H1 (cell line): ENCODE measurements around the gene METTL25B. TPM values are rescaled to one million over a fixed set of nuclear protein-coding genes. Genes with fewer than 3 reads are reported as not detected.
A peak's percentile ranks its signal among the peaks of the same experiment; 100 is the strongest.

Experiments
- CTCF ChIA-PET: fragments of 300-600 bp; sonication (Branson Sonifier 250); formaldehyde crosslinking; loops from one replicate; lab custom pipeline; 2021; ENCODE audit not compliant: partially characterized antibody; lab: Charles Lee
- POLR2A ChIA-PET: fragments of 300-600 bp; sonication (Branson Sonifier 250); formaldehyde crosslinking; loops from one replicate; lab custom pipeline; 2021; ENCODE audit warnings: inconsistent platforms; ENCODE audit not compliant: partially characterized antibody; lab: Charles Lee
- DNase-seq, 2 experiments: peaks; one replicate each; pipeline versions ENCODE4 v3.0.0 to v3.0.0-alpha.2; 2010 to 2022; ENCODE audit warnings: low spot score in 2 of 2, low read depth in 1 of 2, mixed read lengths in 1 of 2
- FAIRE-seq: peaks from 2 replicates; lab custom pipeline; 2011; peaks lifted over from hg19 to GRCh38; lab: Jason Lieb, UNC
- H2AFZ ChIP-seq: 2 replicates; pipeline ENCODE4 v1.8.1; 2012; ENCODE audit warnings: low read length, inconsistent platforms
- H2AK5ac ChIP-seq: 2 replicates; pipeline ENCODE4 v1.6.1; 2013; ENCODE audit warnings: low read depth, low read length
- H2BK120ac ChIP-seq: replicated peaks from 2 replicates; pipeline ENCODE3; 2013; ENCODE audit warnings: low read depth, low read length, inconsistent platforms
- H2BK12ac ChIP-seq: 2 replicates; pipeline ENCODE4 v1.6.1; 2013; ENCODE audit warnings: low read depth, low read length
- H2BK15ac ChIP-seq: 2 replicates; pipeline ENCODE4 v1.6.1; 2013; ENCODE audit warnings: low read length
- H2BK20ac ChIP-seq: 2 replicates; pipeline ENCODE4 v1.6.1; 2013; ENCODE audit warnings: low read length
- H2BK5ac ChIP-seq: 2 replicates; pipeline ENCODE4 v1.6.1; 2013; ENCODE audit warnings: low read depth, low read length
- H3K14ac ChIP-seq: 2 replicates; pipeline ENCODE4 v1.6.1; 2013; ENCODE audit warnings: inconsistent platforms; ENCODE audit not compliant: insufficient read length
- H3K18ac ChIP-seq: 2 replicates; pipeline ENCODE4 v1.6.1; 2013; ENCODE audit warnings: low read length; ENCODE audit errors: extremely low read depth
- H3K23ac ChIP-seq: 2 replicates; pipeline ENCODE4 v1.6.1; 2013; ENCODE audit warnings: inconsistent platforms; ENCODE audit not compliant: insufficient read length
- H3K23me2 ChIP-seq: 2 replicates; pipeline ENCODE4 v1.6.1; 2013; ENCODE audit warnings: low read depth, low read length
- H3K27ac ChIP-seq: 2 replicates; pipeline ENCODE4 v1.6.1; 2011; ENCODE audit warnings: low read depth, low read length, inconsistent platforms
- H3K27me3 ChIP-seq, 4 experiments: replicated peaks in 1 of 4; 1 replicate in 1 of 4; 2 replicates in 3 of 4; pipeline versions ENCODE4 v1.6.1 to v1.8.1; 2011 to 2013; ENCODE audit warnings: low read length in 3 of 4, mild to moderate bottlenecking in 3 of 4, inconsistent platforms in 2 of 4, mixed read lengths in 2 of 4, moderate library complexity in 1 of 4; ENCODE audit not compliant: control insufficient read depth in 3 of 4, insufficient read depth in 3 of 4; ENCODE audit errors: extremely low read depth in 1 of 4
- H3K36me3 ChIP-seq, 4 experiments: 2 replicates each; pipeline versions ENCODE4 v1.6.1 to v1.8.1; 2011 to 2013; ENCODE audit warnings: mild to moderate bottlenecking in 4 of 4, low read length in 3 of 4, moderate library complexity in 2 of 4, control low read depth in 1 of 4, inconsistent platforms in 1 of 4; ENCODE audit not compliant: insufficient read depth in 4 of 4, control insufficient read depth in 2 of 4
- H3K4ac ChIP-seq: replicated peaks from 2 replicates; pipeline ENCODE3; 2013; ENCODE audit warnings: low read length, low read depth, mixed read lengths, inconsistent platforms; ENCODE audit not compliant: insufficient read length
- H3K4me1 ChIP-seq, 4 experiments: replicated peaks in 1 of 4; 1 replicate in 1 of 4; 2 replicates in 3 of 4; pipeline versions ENCODE4 v1.6.1 to v1.8.1; 2011 to 2013; ENCODE audit warnings: low read length in 3 of 4, inconsistent platforms in 2 of 4, mixed read lengths in 1 of 4; ENCODE audit not compliant: insufficient read depth in 4 of 4, control insufficient read depth in 3 of 4
- H3K4me2 ChIP-seq, 2 experiments: 2 replicates each; pipeline versions ENCODE4 v1.6.1 to v1.8.1; 2011 to 2013; ENCODE audit warnings: low read depth in 2 of 2, low read length in 2 of 2, control low read depth in 1 of 2, inconsistent platforms in 1 of 2, mild to moderate bottlenecking in 1 of 2; ENCODE audit not compliant: insufficient read depth in 1 of 2
- H3K4me3 ChIP-seq, 4 experiments: fragments of 200-600, 300-600 bp in 1 of 4; sonication (generic), shearing (Covaris generic), sonication (Bioruptor Twin) in 1 of 4; 2 replicates each; pipeline versions ENCODE4 v1.5.1 to v1.8.1; 2011 to 2016; ENCODE audit warnings: low read length in 4 of 4, low read depth in 3 of 4, control low read depth in 2 of 4, inconsistent platforms in 2 of 4, mild to moderate bottlenecking in 2 of 4, mixed read lengths in 1 of 4, moderate library complexity in 1 of 4; ENCODE audit not compliant: insufficient read depth in 2 of 4; ENCODE audit errors: extremely low read depth in 1 of 4
- H3K56ac ChIP-seq: replicated peaks from 2 replicates; pipeline ENCODE3; 2013; ENCODE audit warnings: low read depth, mild to moderate bottlenecking, mixed read lengths, low read length, inconsistent platforms; ENCODE audit not compliant: insufficient read length
- H3K79me1 ChIP-seq: 2 replicates; pipeline ENCODE4 v1.6.1; 2013; ENCODE audit warnings: low read depth, low read length, control low read depth
- H3K79me2 ChIP-seq, 2 experiments: 2 replicates each; pipeline versions ENCODE4 v1.6.1 to v1.8.1; 2012 to 2013; ENCODE audit warnings: low read length in 2 of 2, mild to moderate bottlenecking in 2 of 2, inconsistent platforms in 1 of 2; ENCODE audit not compliant: insufficient read depth in 2 of 2, control insufficient read depth in 1 of 2
- H3K9ac ChIP-seq, 4 experiments: replicated peaks in 1 of 4; 1 replicate in 1 of 4; 2 replicates in 3 of 4; pipeline versions ENCODE4 v1.6.1 to v1.8.1; 2011 to 2013; ENCODE audit warnings: low read depth in 3 of 4, low read length in 3 of 4, control low read depth in 2 of 4, mild to moderate bottlenecking in 2 of 4, moderate library complexity in 2 of 4, inconsistent platforms in 1 of 4; ENCODE audit errors: extremely low read depth in 1 of 4
- H3K9me3 ChIP-seq, 2 experiments: 2 replicates each; pipeline versions ENCODE4 v1.6.1 to v1.8.1; 2012 to 2013; ENCODE audit warnings: mild to moderate bottlenecking in 2 of 2, moderate library complexity in 2 of 2, control low read depth in 1 of 2, inconsistent platforms in 1 of 2, low read depth in 1 of 2, low read length in 1 of 2, mixed read lengths in 1 of 2; ENCODE audit not compliant: insufficient read depth in 2 of 2
- H4K20me1 ChIP-seq, 2 experiments: replicated peaks in 1 of 2; 2 replicates each; pipeline versions ENCODE3 to v1.8.1; 2011 to 2013; ENCODE audit warnings: inconsistent platforms in 2 of 2, low read length in 2 of 2, mild to moderate bottlenecking in 1 of 2; ENCODE audit not compliant: insufficient read depth in 2 of 2, control insufficient read depth in 1 of 2
- H4K5ac ChIP-seq: 2 replicates; pipeline ENCODE4 v1.6.1; 2013; ENCODE audit warnings: low read length, low read depth, mixed read lengths, inconsistent platforms; ENCODE audit not compliant: insufficient read length
- H4K8ac ChIP-seq: 2 replicates; pipeline ENCODE4 v1.8.0; 2013; ENCODE audit warnings: mild to moderate bottlenecking, moderate library complexity, low read length, inconsistent platforms; ENCODE audit not compliant: insufficient read depth; ENCODE audit errors: extremely low read depth
- H4K91ac ChIP-seq: replicated peaks from 2 replicates; pipeline ENCODE3; 2013; ENCODE audit warnings: low read length, mixed read lengths, inconsistent platforms; ENCODE audit not compliant: insufficient read length
- CBX8 ChIP-seq: fragments of 300-800, 300-1000 bp; sonication (generic); IDR thresholded peaks from 2 replicates; pipeline ENCODE4 v1.7.1; 2016; ENCODE audit warnings: low read depth, low read length, borderline replicate concordance
- KDM4A ChIP-seq: IDR thresholded peaks from one replicate; pipeline ENCODE4 v1.7.1; 2012; ENCODE audit warnings: low read depth, mild to moderate bottlenecking, moderate library complexity, low read length, inconsistent platforms; ENCODE audit not compliant: severe bottlenecking
- WGBS, 2 experiments: shearing (Covaris generic) in 1 of 2; methylation state at CpG; one replicate each; pipeline versions ENCODE4 v1.1.6 to v1.1.7; 2013 to 2015; ENCODE audit warnings: low lambda C conversion rate in 2 of 2, mixed read lengths in 2 of 2, inconsistent platforms in 1 of 2, low coverage in 1 of 2, missing lambda C conversion rate in 1 of 2; ENCODE audit not compliant: insufficient replicate concordance in 2 of 2, insufficient coverage in 1 of 2, insufficient read length in 1 of 2; ENCODE audit errors: extremely low coverage in 1 of 2, missing lambda C conversion rate in 1 of 2; 5-methylcytosine and 5-hydroxymethylcytosine counted together
- polyA plus RNA-seq, 7 experiments: library from polyadenylated mRNA; depleted of rRNA in 3 of 7; stranded (reverse) in 5 of 7; unstranded in 2 of 7; fragments of >200 nt in 5 of 7; fragments of 200-250 nt in 2 of 7; gene quantifications; 1 replicate in 5 of 7; 2 replicates in 1 of 7; 4 replicates in 1 of 7; pipeline versions ENCODE4 v1.2.1 to v1.2.3, GENCODE V29; 2011 to 2013; ENCODE audit warnings: missing spikeins in 2 of 7, mixed read lengths in 2 of 7
- total RNA-seq: library from RNA; stranded (reverse); fragmentation: NEBNext Ultra II Directional; extraction: Animal tissue kit (Norgen Biotek cat#: 25700); gene quantifications from 2 replicates; pipeline ENCODE4 v1.2.1, GENCODE V29; 2021
- TF ChIP-seq, protein P1 (sequence below), 3 experiments: IDR thresholded peaks; 1 replicate in 2 of 3; 2 replicates in 1 of 3; pipeline versions ENCODE4 v1.5.1 to v1.6.1; 2011; ENCODE audit warnings: low read length in 3 of 3, mild to moderate bottlenecking in 3 of 3, inconsistent platforms in 2 of 3, low read depth in 1 of 3, moderate library complexity in 1 of 3; ENCODE audit not compliant: insufficient read depth in 1 of 3; ENCODE audit errors: control extremely low read depth in 1 of 3

Gene METTL25B
- total and polyA plus RNA-seq, 2 of the 8 experiments (the other 6 are each of a cell fraction or from before 2014, with no cell fraction given), result 28.4 to 30.1 TPM

DNA sequence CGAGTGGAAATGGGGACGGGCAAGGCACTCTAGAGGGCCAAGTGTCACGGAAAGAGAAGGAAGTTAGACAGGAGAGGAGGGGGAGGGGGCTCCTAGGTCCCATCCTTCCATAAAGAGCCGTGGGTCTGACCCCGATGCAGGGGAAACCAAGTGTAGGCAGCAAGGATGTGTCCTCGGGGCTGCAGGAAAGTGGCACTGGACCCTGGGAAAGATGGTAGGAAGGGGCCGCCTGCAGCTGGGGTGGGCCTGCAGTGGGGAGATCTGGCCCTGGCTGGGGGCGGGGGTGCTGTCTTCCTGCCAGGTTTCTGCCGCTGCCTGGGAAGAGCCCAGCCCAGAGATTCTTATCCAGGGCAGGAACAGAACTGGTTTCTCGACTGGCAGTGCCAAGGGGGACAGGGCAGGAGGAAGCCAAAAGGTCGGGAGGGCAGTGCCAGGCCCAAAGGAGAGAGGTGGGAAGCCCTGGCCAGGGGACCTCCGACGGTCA is 35.8 kb upstream of the METTL25B start:
- Histone ChIP-seq H4K91ac (peak overlapping the region; percentile 92), H3K79me2 (no peaks in the 10 kb centered on the region), H2BK120ac (peak overlapping the region; percentile 17), H3K18ac (peak overlapping the region; percentile 48), H3K9ac (peak overlapping the region in 2 of 4 experiments; percentile 60; a peak in 3 of 7 replicates), H2BK5ac (peak overlapping the region; percentile 97), H3K36me3 (no peaks in the 10 kb centered on the region), H3K23me2 (peaks cover 10% of the 10 kb centered on the region; the same call in 1 of the 2 replicates), H3K56ac (peak overlapping the region; percentile 48), H2BK15ac (no peak overlapping the region), H2BK20ac (peak overlapping the region; percentile 75), H3K4me2 (peak overlapping the region; percentile 14 to 72), H3K14ac (no peak overlapping the region), H4K20me1 (no peaks in the 10 kb centered on the region), H3K79me1 (no peaks in the 10 kb centered on the region), H3K27me3 (peaks cover 0 to 7% (median 0%) of the 10 kb centered on the region in 4 experiments; a peak in 2 of 7 replicates), H4K5ac (peak overlapping the region; percentile 70), H3K4ac (peak overlapping the region; percentile 41), H3K4me1 (peaks cover 24 to 51% (median 38%) of the 10 kb centered on the region in 4 experiments), H2AK5ac (no peak overlapping the region; the same call in 1 of the 2 replicates), H3K23ac (no peak overlapping the region), H2BK12ac (peak overlapping the region; percentile 78; the same call in 1 of the 2 replicates), H3K27ac (peak overlapping the region; percentile 83), H3K4me3 (peak overlapping the region; percentile 1 to 49 (median 22); a peak in 5 of 8 replicates), H4K8ac (no peak overlapping the region), H3K9me3 (no peaks in the 10 kb centered on the region), H2AFZ (no peak overlapping the region)
- no peak for FAIRE-seq
- WGBS, 2 experiments, result 5% methylated on average over 13 of the region's 13 CpGs; no CpG with 5 or more reads in 1 of the 2 experiments
- ChIA-PET POLR2A (interaction anchor here (0.6 to 13.9 kb wide), 21 partner anchors 8 to 168 kb away, joined by 3 to 530 read pairs (median 5); partner anchors contain the start of genes CRABP2, HAPLN2, HDGF and ISG20L2), CTCF (interaction anchor here (0.6 to 66.0 kb wide), 11 partner anchors 5 to 234 kb away, joined by 3 to 4284 read pairs (median 50); partner anchors contain the start of genes BCAN, CRABP2, HAPLN2 and INSRR)
- TF ChIP-seq, protein P1, sequence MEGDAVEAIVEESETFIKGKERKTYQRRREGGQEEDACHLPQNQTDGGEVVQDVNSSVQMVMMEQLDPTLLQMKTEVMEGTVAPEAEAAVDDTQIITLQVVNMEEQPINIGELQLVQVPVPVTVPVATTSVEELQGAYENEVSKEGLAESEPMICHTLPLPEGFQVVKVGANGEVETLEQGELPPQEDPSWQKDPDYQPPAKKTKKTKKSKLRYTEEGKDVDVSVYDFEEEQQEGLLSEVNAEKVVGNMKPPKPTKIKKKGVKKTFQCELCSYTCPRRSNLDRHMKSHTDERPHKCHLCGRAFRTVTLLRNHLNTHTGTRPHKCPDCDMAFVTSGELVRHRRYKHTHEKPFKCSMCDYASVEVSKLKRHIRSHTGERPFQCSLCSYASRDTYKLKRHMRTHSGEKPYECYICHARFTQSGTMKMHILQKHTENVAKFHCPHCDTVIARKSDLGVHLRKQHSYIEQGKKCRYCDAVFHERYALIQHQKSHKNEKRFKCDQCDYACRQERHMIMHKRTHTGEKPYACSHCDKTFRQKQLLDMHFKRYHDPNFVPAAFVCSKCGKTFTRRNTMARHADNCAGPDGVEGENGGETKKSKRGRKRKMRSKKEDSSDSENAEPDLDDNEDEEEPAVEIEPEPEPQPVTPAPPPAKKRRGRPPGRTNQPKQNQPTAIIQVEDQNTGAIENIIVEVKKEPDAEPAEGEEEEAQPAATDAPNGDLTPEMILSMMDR (IDR thresholded peaks at IDR 0.05; ENCODE audit: control extremely low read depth in 1 of 3, insufficient read depth in 1 of 3, low read depth in 1 of 3, low read length in 3 of 3), result peak in 1 of 3 experiments; percentile 10; a peak in 1 of 4 replicates
- no peak for TF ChIP-seq CBX8
- peak; percentile 23 for TF ChIP-seq KDM4A
- DNase-seq, result peak in 1 of 2 experiments; percentile 77
